HepG2 (cell line): ENCODE results near the gene MEA1. TPM values are rescaled to one million over a fixed set of nuclear protein-coding genes. Genes with fewer than 3 reads are reported as not detected.

Experiments
- ATAC-seq: fragments of 200-7000 bp; cut with Tn5 transposase; 3 replicates; pipeline ENCODE4 v1.9.1; 2020; ENCODE audit warnings: mild to moderate bottlenecking, moderate library complexity
- BruUV-seq: library from RNA; stranded (reverse); fragments of 400-500 nt; replicated peaks from 2 replicates; lab custom pipeline; 2021; lab: Mats Ljungman, UMichigan
- CTCF ChIA-PET: fragments of 300-600 bp; formaldehyde crosslinking; extraction: SDS; loops from one replicate; lab custom pipeline; 2021; ENCODE audit warnings: low total read pairs, inconsistent platforms, low intra/inter-chr PET ratio; lab: Yijun Ruan, JAX
- POLR2A ChIA-PET: fragments of 350-600 bp; sonication (Branson Sonifier 250); formaldehyde crosslinking; loops from one replicate; lab custom pipeline; 2020; ENCODE audit warnings: antibody characterized with exemption, inconsistent platforms; lab: Yijun Ruan, JAX
- DNase-seq: peaks from one replicate; pipeline ENCODE4 v3.0.0-alpha.2; 2015; ENCODE audit warnings: low spot score
- FAIRE-seq: peaks from 3 replicates; lab custom pipeline; 2011; peaks lifted over from hg19 to GRCh38; lab: Jason Lieb, UNC
- H2AFZ ChIP-seq: one replicate; pipeline ENCODE4 v1.6.1; 2011; ENCODE audit warnings: low read length, inconsistent platforms
- H3K27ac ChIP-seq: fragments of 300-600 bp; 3 replicates; pipeline ENCODE4 v1.8.0; 2011; ENCODE audit warnings: mixed run types, mild to moderate bottlenecking, mixed read lengths, low read length, inconsistent platforms; ENCODE audit not compliant: insufficient read depth; ENCODE audit errors: extremely low read length
- H3K27me3 ChIP-seq, 2 experiments: fragments of 200-600 bp in 1 of 2; 2 replicates in 1 of 2; 3 replicates in 1 of 2; pipeline versions ENCODE4 v1.6.0 to v1.8.0; 2011; ENCODE audit warnings: low read length in 2 of 2, mild to moderate bottlenecking in 2 of 2, moderate library complexity in 2 of 2, inconsistent platforms in 1 of 2; ENCODE audit not compliant: insufficient read depth in 2 of 2, control insufficient read depth in 1 of 2
- H3K36me3 ChIP-seq, 2 experiments: fragments of 200-600 bp in 1 of 2; replicated peaks in 1 of 2; 2 replicates in 1 of 2; 3 replicates in 1 of 2; pipeline versions ENCODE4 v1.5.1 to v1.8.0; 2011; ENCODE audit warnings: low read length in 2 of 2, inconsistent platforms in 1 of 2; ENCODE audit not compliant: insufficient read depth in 2 of 2, control insufficient read depth in 1 of 2
- H3K4me1 ChIP-seq: 2 replicates; pipeline ENCODE4 v1.5.1; 2012; ENCODE audit warnings: low read length, inconsistent platforms; ENCODE audit not compliant: insufficient read depth
- H3K4me2 ChIP-seq: 2 replicates; pipeline ENCODE4 v1.6.0; 2011; ENCODE audit warnings: low read depth, low read length, inconsistent platforms
- H3K4me3 ChIP-seq, 3 experiments: fragments of 200-600 bp in 1 of 3; sonication (generic), shearing (Covaris generic) in 1 of 3; replicated peaks in 1 of 3; 2 replicates each; pipeline ENCODE4 v1.5.1; 2011 to 2016; ENCODE audit warnings: low read length in 3 of 3, inconsistent platforms in 2 of 3, low read depth in 2 of 3, mild to moderate bottlenecking in 2 of 3, control low read depth in 1 of 3, mixed read lengths in 1 of 3; ENCODE audit not compliant: insufficient read depth in 1 of 3
- H3K79me2 ChIP-seq: one replicate; pipeline ENCODE4 v1.6.1; 2011; ENCODE audit warnings: low read length, inconsistent platforms; ENCODE audit not compliant: insufficient read depth
- H3K9ac ChIP-seq: 2 replicates; pipeline ENCODE4 v1.6.0; 2011; ENCODE audit warnings: mild to moderate bottlenecking, low read depth, low read length, inconsistent platforms; ENCODE audit not compliant: insufficient read depth
- H3K9me3 ChIP-seq: 2 replicates; pipeline ENCODE4 v1.5.1; 2012; ENCODE audit warnings: mild to moderate bottlenecking, low read length
- H4K20me1 ChIP-seq: 2 replicates; pipeline ENCODE4 v1.6.0; 2011; ENCODE audit warnings: inconsistent platforms, mild to moderate bottlenecking, low read length, moderate library complexity; ENCODE audit not compliant: insufficient read depth
- AGO2 ChIP-seq: fragments of 200-400 bp; formaldehyde crosslinking; optimal IDR thresholded peaks from 2 replicates; pipeline ENCODE3; 2017; ENCODE audit warnings: mild to moderate bottlenecking, low read depth, low read length, moderate library complexity
- HNF1A ChIP-seq, 2 experiments: sonication (generic) in 1 of 2; formaldehyde crosslinking in 1 of 2; IDR thresholded peaks; 2 replicates each; pipeline versions ENCODE4 v1.4.0 to v1.6.1; 2016 to 2020; ENCODE audit warnings: borderline replicate concordance in 1 of 2, low read depth in 1 of 2, mild to moderate bottlenecking in 1 of 2, missing genetic modification reagents in 1 of 2
- KAT7 ChIP-seq: IDR thresholded peaks from 2 replicates; pipeline ENCODE4 v1.6.1; 2018; ENCODE audit warnings: borderline replicate concordance, missing compliant biosample characterization
- NONO ChIP-seq, 2 experiments: fragments of 450-650 bp in 1 of 2; sonication (generic) in 1 of 2; formaldehyde crosslinking in 1 of 2; IDR thresholded peaks in 1 of 2; conservative IDR thresholded peaks in 1 of 2; 2 replicates each; pipeline versions ENCODE4 v1.6.1 to v1.8.0; 2017 to 2022; ENCODE audit warnings: mild to moderate bottlenecking in 1 of 2, missing genetic modification reagents in 1 of 2, moderate library complexity in 1 of 2
- PHF20 ChIP-seq: sonication (generic); formaldehyde crosslinking; IDR thresholded peaks from 2 replicates; pipeline ENCODE4 v1.5.0; 2020; ENCODE audit warnings: mild to moderate bottlenecking, missing genetic modification reagents
- REL ChIP-seq: sonication (generic); formaldehyde crosslinking; conservative IDR thresholded peaks from 2 replicates; pipeline ENCODE4 v1.8.0; 2022; ENCODE audit warnings: mild to moderate bottlenecking, missing genetic modification reagents, moderate library complexity
- TRIM24 ChIP-seq: sonication (generic); formaldehyde crosslinking; IDR thresholded peaks from 2 replicates; pipeline ENCODE4 v1.8.0; 2022; ENCODE audit warnings: mild to moderate bottlenecking, missing genetic modification reagents
- YY1 ChIP-seq: IDR thresholded peaks from 2 replicates; pipeline ENCODE4 v1.6.1; 2011; ENCODE audit warnings: low read length, low read depth, moderate library complexity, mild to moderate bottlenecking; ENCODE audit not compliant: insufficient read depth, insufficient replicate concordance
- ZNF12 ChIP-seq: sonication (generic); formaldehyde crosslinking; IDR thresholded peaks from 2 replicates; pipeline ENCODE4 v1.5.0; 2020; ENCODE audit warnings: missing genetic modification reagents
- ZNF512B ChIP-seq: sonication (generic); formaldehyde crosslinking; IDR thresholded peaks from 2 replicates; pipeline ENCODE4 v1.5.1; 2020; ENCODE audit warnings: missing genetic modification reagents, mild to moderate bottlenecking, borderline replicate concordance
- ZNF644 ChIP-seq: IDR thresholded peaks from 2 replicates; pipeline ENCODE4 v1.6.1; 2016; ENCODE audit warnings: low read depth
- ZNF713 ChIP-seq: sonication (generic); formaldehyde crosslinking; IDR thresholded peaks from 2 replicates; pipeline ENCODE4 v1.4.0; 2020; ENCODE audit warnings: mild to moderate bottlenecking, missing genetic modification reagents
- ZNF800 ChIP-seq: sonication (generic); formaldehyde crosslinking; IDR thresholded peaks from 2 replicates; pipeline ENCODE4 v1.4.0; 2020; ENCODE audit warnings: missing genetic modification reagents
- WGBS: methylation state at CpG from one replicate; pipeline ENCODE4 v1.1.6; 2017; ENCODE audit warnings: low lambda C conversion rate; 5-methylcytosine and 5-hydroxymethylcytosine counted together
- in situ Hi-C: cut with HindIII; loops from 2 replicates; pipeline ENCODE4 v1.10.0; 2017; ENCODE audit warnings: low pct_unique_long_range_greater_than_20kb; ENCODE audit not compliant: extremely low pct_ligation_motif_present
- intact Hi-C: fragments of 100-400 bp; cut with micrococcal nuclease; formaldehyde crosslinking; loops from one replicate; pipeline ENCODE4 v1.10.0; 2022; ENCODE audit not compliant: unreplicated experiment
- polyA plus RNA-seq, 8 experiments: library from polyadenylated mRNA; depleted of rRNA in 3 of 8; stranded (reverse) in 7 of 8; unstranded in 1 of 8; fragments of >200 nt; fragmentation: Illumina TruSeq in 4 of 8; extraction: Trizol in 4 of 8; gene quantifications; 2 replicates each; pipeline versions ENCODE4 v1.2.1 to v1.2.3, GENCODE V29; 2011 to 2016; ENCODE audit warnings: low read depth in 4 of 8, missing spikeins in 1 of 8, mixed read lengths in 1 of 8; ENCODE audit not compliant: insufficient read depth in 1 of 8
- total RNA-seq, 5 experiments: library from RNA; depleted of rRNA; stranded (reverse); fragments of >200 nt; fragmentation: Illumina TruSeq; extraction: Trizol; gene quantifications; 2 replicates each; pipeline ENCODE4 v1.2.3, GENCODE V29; 2016; ENCODE audit warnings: low read depth in 1 of 5

Gene MEA1
- total and polyA plus RNA-seq, 2 of the 13 experiments (the other 11 are each of a cell fraction or from before 2014, with no cell fraction given) = 75.6 to 86.2 TPM

GRCh38 chr6:42968126-42968701, 45.5 kb downstream of the MEA1 start (continued):
- no peak for TF ChIP-seq YY1
- TF ChIP-seq ZNF713 (CRISPR knock-in tag) = no peak
- no peak for TF ChIP-seq PHF20
- no peak for TF ChIP-seq NONO (IDR thresholded peaks at IDR 0.05)
- no peak for TF ChIP-seq NONO (CRISPR knock-in tag; conservative IDR thresholded peaks at IDR 0.05)
- TF ChIP-seq ZNF12 (CRISPR knock-in tag) = no peak
- no peak for TF ChIP-seq AGO2
- no peak for TF ChIP-seq ZNF512B (CRISPR knock-in tag)
- TF ChIP-seq KAT7 (CRISPR knock-in tag) = no peak

GRCh38 chr6:42967228-42967627, 46.5 kb downstream of the MEA1 start:
- in situ Hi-C loops = no loop called here
- no peak overlapping the region for H3K27ac ChIP-seq
- H3K36me3 ChIP-seq = 0 out of 5 replicates have a peak, but pooled peaks cover 0 to 1% of the 10 kb centered on the region in 2 experiments
- H3K9ac ChIP-seq = no peak overlapping the region
- POLR2A ChIA-PET = interaction anchor here (1.7 to 3.2 kb wide), 2 partner anchors 11 to 38 kb away, joined by 5 to 25 read pairs; partner anchors contain the start of genes CNPY3 and PEX6
- WGBS = 97% methylated on average over 11 of the region's 11 CpGs
- no peak overlapping the region for H3K4me3 ChIP-seq
- H3K9me3 ChIP-seq = no peaks in the 10 kb centered on the region
- CTCF ChIA-PET = no interaction called here
- no peaks in the 10 kb centered on the region for H3K27me3 ChIP-seq
- no peak for DNase-seq
- intact Hi-C loops = no loop called here
- no peaks in the 10 kb centered on the region for H4K20me1 ChIP-seq
- ATAC-seq = no peak
- H3K4me1 ChIP-seq = peaks cover 47% of the 10 kb centered on the region
- no peak overlapping the region for H3K4me2 ChIP-seq
- no peaks in the 10 kb centered on the region for H3K79me2 ChIP-seq
- FAIRE-seq = no peak
- H2AFZ ChIP-seq = no peak overlapping the region
- BruUV-seq = no TSS peak
- no peak for TF ChIP-seq REL
- no peak for TF ChIP-seq HNF1A (IDR thresholded peaks at IDR 0.05; ENCODE audit: low read depth)
- no peak for TF ChIP-seq HNF1A (CRISPR knock-in tag; IDR thresholded peaks at IDR 0.05; ENCODE audit: borderline replicate concordance)
- no peak for TF ChIP-seq TRIM24 (CRISPR knock-in tag)
- no peak for TF ChIP-seq ZNF800
- TF ChIP-seq ZNF644 (CRISPR knock-in tag) = no peak
